Loucy (cell line): ENCODE results near the gene THRSP.
"Not testable (repeated sequence)": the region's sequence is repeated elsewhere in the genome, so short reads cannot be mapped to it uniquely, and the experiment has no call there.

Experiments
- H2AFZ ChIP-seq: fragments of 200-600 bp; sonication (generic); 2 replicates; pipeline ENCODE4 v1.6.0; 2016; ENCODE audit warnings: antibody characterized with exemption, mild to moderate bottlenecking, low read length, moderate library complexity
- H3F3A ChIP-seq: fragments of 200-600 bp; 2 replicates; pipeline ENCODE4 v1.6.0; 2016; ENCODE audit warnings: antibody characterized with exemption, low read depth, mild to moderate bottlenecking
- H3K27me3 ChIP-seq: fragments of 200-600 bp; sonication (generic); 2 replicates; pipeline ENCODE4 v1.6.1; 2014; ENCODE audit warnings: low read length, mild to moderate bottlenecking; ENCODE audit not compliant: insufficient read depth, poor library complexity, severe bottlenecking
- H3K36me3 ChIP-seq: fragments of 200-600 bp; sonication (generic); 2 replicates; pipeline ENCODE4 v1.6.1; 2016; ENCODE audit warnings: low read length; ENCODE audit not compliant: insufficient read depth
- H3K4me1 ChIP-seq: fragments of 200-600 bp; sonication (generic); 2 replicates; pipeline ENCODE4 v1.5.1; 2014; ENCODE audit warnings: low read length, mild to moderate bottlenecking; ENCODE audit not compliant: insufficient read depth, poor library complexity, severe bottlenecking
- H3K4me2 ChIP-seq: fragments of 200-600 bp; sonication (generic); 2 replicates; pipeline ENCODE4 v1.6.0; 2014; ENCODE audit warnings: antibody characterized with exemption, low read length, low read depth, mild to moderate bottlenecking; ENCODE audit not compliant: poor library complexity, severe bottlenecking
- H3K4me3 ChIP-seq: fragments of 200-600 bp; sonication (generic); 2 replicates; pipeline ENCODE4 v1.5.1; 2014; ENCODE audit warnings: low read length, mild to moderate bottlenecking, mixed read lengths; ENCODE audit not compliant: poor library complexity, severe bottlenecking
- H3K79me2 ChIP-seq: fragments of 200-600 bp; sonication (generic); 2 replicates; pipeline ENCODE4 v1.6.1; 2014; ENCODE audit warnings: low read length; ENCODE audit not compliant: insufficient read depth
- H3K9ac ChIP-seq: fragments of 200-600 bp; sonication (generic); 2 replicates; pipeline ENCODE4 v1.6.0; 2014; ENCODE audit warnings: mild to moderate bottlenecking, low read depth, low read length, moderate library complexity; ENCODE audit not compliant: poor library complexity, severe bottlenecking
- H3K9me2 ChIP-seq: fragments of 200-600 bp; sonication (generic); replicated peaks from 2 replicates; pipeline ENCODE4 v1.6.1; 2016; ENCODE audit warnings: low read depth, low read length, mixed read lengths
- H3K9me3 ChIP-seq: fragments of 200-600 bp; sonication (generic); 2 replicates; pipeline ENCODE4 v1.6.1; 2014; ENCODE audit warnings: mild to moderate bottlenecking, antibody characterized with exemption, low read length, low read depth; ENCODE audit not compliant: insufficient read depth
- H4K20me1 ChIP-seq: fragments of 200-600 bp; sonication (generic); 2 replicates; pipeline ENCODE4 v1.6.0; 2014; ENCODE audit warnings: antibody characterized with exemption, low read length, mild to moderate bottlenecking; ENCODE audit not compliant: insufficient read depth, poor library complexity, severe bottlenecking
- EZH2phosphoT487 ChIP-seq: fragments of 200-600 bp; IDR thresholded peaks from 2 replicates; pipeline ENCODE4 v1.6.1; 2018; ENCODE audit warnings: antibody characterized with exemption, mild to moderate bottlenecking, moderate library complexity, borderline replicate concordance
- TF ChIP-seq, protein P1 (sequence below): fragments of 200-600 bp; sonication (generic); conservative IDR thresholded peaks from 2 replicates; pipeline ENCODE4 v1.5.1; 2014; ENCODE audit warnings: mild to moderate bottlenecking, antibody characterized with exemption, low read length

The THRSP gene

DNA sequence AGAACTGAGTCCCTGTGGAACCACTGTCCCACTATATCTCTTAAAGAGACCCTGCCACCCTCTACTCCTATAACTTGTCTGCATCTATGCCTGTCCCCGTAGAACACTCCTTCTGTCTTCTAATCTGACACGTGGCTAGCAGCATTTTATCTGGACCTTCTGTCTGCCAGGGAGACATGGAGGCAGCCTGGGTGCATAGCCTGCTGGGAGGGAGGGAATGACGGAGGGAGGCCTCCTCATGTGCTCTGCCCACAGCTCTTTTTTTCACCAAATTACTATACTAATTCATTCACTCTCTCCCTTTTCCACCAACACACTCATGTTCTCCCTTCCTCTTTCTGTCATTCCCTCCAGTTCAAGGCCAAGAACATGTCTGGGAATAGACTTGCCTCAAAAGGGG, 7.6 kb upstream of the THRSP start:
- Histone ChIP-seq H3K79me2 (no peaks in the 10 kb centered on the region), H2AFZ (no peak overlapping the region), H3K36me3 (no peaks in the 10 kb centered on the region), H3K4me2 (no peak overlapping the region), H3K9me3 (no peaks in the 10 kb centered on the region), H3F3A (no peaks in the 10 kb centered on the region), H3K4me1 (no peaks in the 10 kb centered on the region), H3K9ac (no peak overlapping the region), H4K20me1 (no peaks in the 10 kb centered on the region), H3K27me3 (no peaks in the 10 kb centered on the region), H3K9me2 (no peaks in the 10 kb centered on the region), H3K4me3 (no peak overlapping the region)
- TF ChIP-seq, protein P1, sequence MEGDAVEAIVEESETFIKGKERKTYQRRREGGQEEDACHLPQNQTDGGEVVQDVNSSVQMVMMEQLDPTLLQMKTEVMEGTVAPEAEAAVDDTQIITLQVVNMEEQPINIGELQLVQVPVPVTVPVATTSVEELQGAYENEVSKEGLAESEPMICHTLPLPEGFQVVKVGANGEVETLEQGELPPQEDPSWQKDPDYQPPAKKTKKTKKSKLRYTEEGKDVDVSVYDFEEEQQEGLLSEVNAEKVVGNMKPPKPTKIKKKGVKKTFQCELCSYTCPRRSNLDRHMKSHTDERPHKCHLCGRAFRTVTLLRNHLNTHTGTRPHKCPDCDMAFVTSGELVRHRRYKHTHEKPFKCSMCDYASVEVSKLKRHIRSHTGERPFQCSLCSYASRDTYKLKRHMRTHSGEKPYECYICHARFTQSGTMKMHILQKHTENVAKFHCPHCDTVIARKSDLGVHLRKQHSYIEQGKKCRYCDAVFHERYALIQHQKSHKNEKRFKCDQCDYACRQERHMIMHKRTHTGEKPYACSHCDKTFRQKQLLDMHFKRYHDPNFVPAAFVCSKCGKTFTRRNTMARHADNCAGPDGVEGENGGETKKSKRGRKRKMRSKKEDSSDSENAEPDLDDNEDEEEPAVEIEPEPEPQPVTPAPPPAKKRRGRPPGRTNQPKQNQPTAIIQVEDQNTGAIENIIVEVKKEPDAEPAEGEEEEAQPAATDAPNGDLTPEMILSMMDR, result no peak
- TF ChIP-seq EZH2phosphoT487, result no peak

DNA sequence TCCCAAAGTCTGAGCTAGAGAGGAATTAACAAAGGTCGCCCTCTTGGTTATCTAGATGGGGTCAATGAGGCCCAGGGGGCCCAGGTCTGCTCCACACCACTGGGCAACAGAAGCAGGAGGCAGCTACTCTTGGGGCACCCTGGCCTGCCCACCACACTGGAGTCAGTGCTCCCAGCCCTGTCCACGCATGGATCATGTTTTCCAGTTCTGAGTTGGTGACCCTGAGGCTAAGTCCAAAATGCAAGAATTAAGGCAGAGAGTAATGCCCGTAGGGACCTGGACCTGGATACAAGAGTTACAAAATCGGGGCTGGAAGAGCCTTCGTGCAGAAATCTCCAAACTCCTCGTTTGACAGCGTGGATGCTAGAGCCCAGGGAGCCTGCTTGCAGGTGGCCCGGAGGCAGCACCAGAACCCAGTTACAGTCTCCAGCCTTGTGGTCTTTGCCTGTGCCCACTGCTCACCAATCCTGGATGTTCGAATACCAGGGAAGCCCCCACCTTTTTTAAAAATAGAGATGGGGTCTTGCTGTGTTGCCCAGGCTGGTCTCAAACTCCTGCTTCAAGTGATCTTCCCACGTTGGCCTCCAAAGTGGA, 6.1 kb upstream of the THRSP start:
- Histone ChIP-seq H3K79me2 (no peaks in the 10 kb centered on the region), H3K9ac (no peak overlapping the region), H3K36me3 (no peaks in the 10 kb centered on the region), H3K27me3 (no peaks in the 10 kb centered on the region), H3K4me2 (no peak overlapping the region), H3K9me3 (no peaks in the 10 kb centered on the region), H3K4me1 (no peaks in the 10 kb centered on the region), H2AFZ (no peak overlapping the region), H3K4me3 (no peak overlapping the region), H4K20me1 (no peaks in the 10 kb centered on the region), H3K9me2 (no peaks in the 10 kb centered on the region), H3F3A (no peaks in the 10 kb centered on the region)
- TF ChIP-seq, protein P1, result no peak
- no peak for TF ChIP-seq EZH2phosphoT487

DNA sequence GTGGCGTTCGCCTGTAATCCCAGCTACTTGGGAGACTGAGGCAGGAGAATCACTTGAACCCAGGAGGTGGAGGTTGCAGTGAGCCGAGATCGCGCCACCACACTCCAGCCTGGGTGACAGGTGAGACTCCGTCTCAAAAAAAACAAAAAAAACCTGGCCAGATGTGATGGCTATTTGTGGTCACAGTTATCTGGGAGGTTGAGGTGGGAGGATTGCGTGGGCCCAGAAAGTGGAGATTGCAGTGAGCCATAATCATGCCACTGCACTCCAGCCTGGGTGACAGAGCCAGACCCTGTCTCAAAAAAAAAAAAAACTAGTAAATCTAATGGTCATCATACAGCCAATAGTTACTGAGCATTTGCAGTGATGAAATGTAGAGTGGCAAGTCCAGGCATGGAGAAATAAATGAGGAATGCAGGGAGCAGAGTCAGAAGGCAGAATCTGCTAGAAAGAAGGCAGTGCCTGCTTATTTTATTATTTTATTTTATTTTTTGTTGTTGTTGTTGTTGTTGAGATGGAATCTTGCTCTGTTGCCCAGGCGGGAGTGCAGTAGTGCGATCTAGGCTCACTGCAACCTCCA, 3.8 kb upstream of the THRSP start:
- not testable (repeated sequence) for H3K4me2 ChIP-seq, H3F3A ChIP-seq, H3K27me3 ChIP-seq, H3K79me2 ChIP-seq, H3K4me3 ChIP-seq, H2AFZ ChIP-seq, H3K36me3 ChIP-seq, H3K4me1 ChIP-seq, H3K9me3 ChIP-seq, H3K9ac ChIP-seq, H3K9me2 ChIP-seq, H4K20me1 ChIP-seq

DNA sequence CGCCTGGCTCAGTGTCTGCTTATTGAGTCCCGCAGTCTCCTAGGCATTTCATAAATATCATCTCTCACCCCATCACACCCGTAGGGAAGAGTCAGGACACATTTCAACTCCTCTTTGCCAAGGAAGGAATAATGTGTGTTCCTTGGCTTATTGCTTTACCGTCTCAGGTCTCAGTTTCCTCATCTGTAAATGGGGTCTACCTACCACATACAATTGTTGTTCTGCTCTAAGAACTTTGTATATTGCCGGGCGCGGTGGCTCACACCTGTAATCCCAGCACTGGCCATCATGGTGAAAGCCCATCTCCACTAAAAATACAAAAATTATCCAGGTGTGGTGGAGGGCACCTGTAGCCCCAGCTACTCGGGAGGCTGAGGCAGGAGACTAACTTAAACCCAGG, 3.1 kb upstream of the THRSP start:
- H3K9ac ChIP-seq, result no peak overlapping the region
- TF ChIP-seq EZH2phosphoT487, result no peak
- TF ChIP-seq, protein P1, result no peak

More for the DNA sequence above, 3.1 kb upstream of the THRSP start:
- Histone ChIP-seq H4K20me1 (no peaks in the 10 kb centered on the region), H3K4me3 (no peak overlapping the region), H3K4me1 (no peaks in the 10 kb centered on the region), H3K9me2 (no peaks in the 10 kb centered on the region), H3F3A (no peaks in the 10 kb centered on the region), H3K27me3 (no peaks in the 10 kb centered on the region), H2AFZ (no peak overlapping the region), H3K36me3 (no peaks in the 10 kb centered on the region), H3K79me2 (no peaks in the 10 kb centered on the region), H3K9me3 (no peaks in the 10 kb centered on the region), H3K4me2 (no peak overlapping the region)
